Activated CD4-positive, alpha-beta T cell treated with anti-CD3 and anti-CD28 coated beads for 36 hours (primary cell): ENCODE data around the gene P3H2. TPM values are rescaled to one million over a fixed set of nuclear protein-coding genes. Genes with fewer than 3 reads are reported as not detected.
"Not testable (repeated sequence)": the region's sequence is repeated elsewhere in the genome, so short reads cannot be mapped to it uniquely, and the experiment has no call there.

Experiments
- ATAC-seq: fragments of 200-7000 bp; cut with Tn5 transposase; one replicate; pipeline ENCODE4 v1.10.0; 2021; ENCODE audit warnings: mild to moderate bottlenecking, moderate library complexity
- CTCF ChIA-PET: fragments of 350-600 bp; sonication (Branson Sonifier 250); formaldehyde crosslinking; loops from one replicate; lab custom pipeline; 2021; ENCODE audit warnings: antibody characterized with exemption; lab: Charles Lee
- POLR2A ChIA-PET: fragments of 350-600 bp; sonication (Branson Sonifier 250); formaldehyde crosslinking; loops from one replicate; lab custom pipeline; 2021; ENCODE audit warnings: antibody characterized with exemption, inconsistent platforms; lab: Charles Lee
- DNase-seq: peaks from one replicate; pipeline ENCODE4 v3.0.0-alpha.2; 2020
- H3K27ac Mint-ChIP-seq: one replicate; pipeline ENCODE4 v1.8.0; 2021; ENCODE audit warnings: mixed read lengths
- H3K27me3 Mint-ChIP-seq: one replicate; pipeline ENCODE4 v1.8.0; 2021; ENCODE audit warnings: mixed read lengths
- H3K36me3 Mint-ChIP-seq: one replicate; pipeline ENCODE4 v1.8.0; 2021; ENCODE audit warnings: low read depth, mixed read lengths
- H3K4me1 Mint-ChIP-seq: one replicate; pipeline ENCODE4 v1.8.0; 2021; ENCODE audit warnings: mixed read lengths
- H3K4me3 Mint-ChIP-seq: one replicate; pipeline ENCODE4 v1.8.0; 2021; ENCODE audit warnings: mild to moderate bottlenecking, moderate library complexity, mixed read lengths
- H3K9me3 Mint-ChIP-seq: one replicate; pipeline ENCODE4 v1.8.0; 2021; ENCODE audit warnings: low read depth, mixed read lengths
- intact Hi-C, 2 experiments: fragments of 100-400 bp; cut with DNase I in 1 of 2; cut with micrococcal nuclease in 1 of 2; formaldehyde crosslinking; loops; one replicate each; pipeline versions ENCODE4 v1.14.2 to v1.15.1; 2022 to 2024; cut with DNase I, micrococcal nuclease
- total RNA-seq, 2 experiments: library from RNA; stranded (reverse); gene quantifications; one replicate each; pipeline ENCODE4 v1.2.3, GENCODE V29; 2021

Gene P3H2
- total RNA-seq, 2 experiments from 2014 or later = not detected

DNA sequence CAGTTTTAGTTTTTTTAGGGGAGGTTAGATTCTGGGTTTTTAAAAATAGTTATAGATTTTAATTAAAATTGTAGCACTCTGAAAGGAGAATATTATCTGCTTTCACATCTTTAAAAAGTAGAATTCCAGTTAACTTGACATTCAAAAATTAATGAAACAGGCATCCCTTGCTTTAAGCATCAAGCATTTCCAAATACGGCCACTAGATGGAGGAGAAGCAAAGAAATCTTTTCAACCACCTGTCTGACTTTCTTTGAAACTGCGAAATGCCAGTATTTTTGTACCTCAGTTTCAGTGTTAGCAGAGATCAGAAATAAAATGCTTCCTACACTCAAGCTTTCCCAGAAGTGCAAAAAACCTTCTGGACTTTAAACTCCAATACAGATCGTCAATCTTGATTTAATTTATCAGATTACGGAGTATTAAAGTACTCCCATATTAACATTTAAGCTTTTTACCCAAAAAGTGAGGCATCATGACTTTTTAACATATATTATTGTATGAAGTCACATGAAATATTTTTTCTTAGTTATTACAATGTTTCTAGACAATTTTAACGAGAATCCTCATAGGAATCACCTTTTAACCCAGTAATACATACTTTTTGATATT, 153.3 kb downstream of the P3H2 start:
- ChIA-PET CTCF (interaction anchor here (0.5 to 2.6 kb wide), 21 partner anchors 8 to 965 kb away, joined by 3 to 14 read pairs (median 4); partner anchors contain the start of gene CLDN1), POLR2A (no interaction called here)
- peaks cover 2% of the 10 kb centered on the region for H3K4me1 Mint-ChIP-seq
- intact Hi-C loops = loop anchor here (1.0 to 10.0 kb wide), 7 partner anchors 234 to 1083 kb away; partner anchors contain the start of genes CLDN1 (in 1 of the 2) and IL1RAP (in 1 of the 2)
- H3K27ac Mint-ChIP-seq = no peak overlapping the region
- ATAC-seq (no peak), DNase-seq (no peak)
- H3K9me3 Mint-ChIP-seq = no peaks in the 10 kb centered on the region
- no peak overlapping the region for H3K4me3 Mint-ChIP-seq
- no peaks in the 10 kb centered on the region for H3K36me3 Mint-ChIP-seq
- H3K27me3 Mint-ChIP-seq = peaks cover 7% of the 10 kb centered on the region

DNA sequence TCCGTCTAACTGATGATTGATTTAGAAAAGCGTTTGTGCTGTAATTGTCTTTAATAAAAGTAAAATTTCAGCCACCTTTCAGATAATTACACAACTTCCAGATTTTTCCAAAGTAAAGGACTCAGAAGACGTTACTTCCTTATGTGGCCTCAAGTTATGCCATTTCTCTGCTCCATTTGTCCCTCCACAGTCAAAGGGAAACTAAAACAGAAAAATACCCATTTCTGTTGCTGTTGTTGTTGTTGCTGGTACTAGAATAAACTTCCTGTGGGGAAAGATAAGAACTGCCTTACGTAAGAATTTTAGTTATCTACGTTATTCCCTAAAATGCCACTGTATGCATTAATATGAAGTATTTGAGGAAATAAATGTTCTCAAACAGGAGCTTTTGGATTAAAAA, 153.9 kb downstream of the P3H2 start:
- ATAC-seq = no peak

DNA sequence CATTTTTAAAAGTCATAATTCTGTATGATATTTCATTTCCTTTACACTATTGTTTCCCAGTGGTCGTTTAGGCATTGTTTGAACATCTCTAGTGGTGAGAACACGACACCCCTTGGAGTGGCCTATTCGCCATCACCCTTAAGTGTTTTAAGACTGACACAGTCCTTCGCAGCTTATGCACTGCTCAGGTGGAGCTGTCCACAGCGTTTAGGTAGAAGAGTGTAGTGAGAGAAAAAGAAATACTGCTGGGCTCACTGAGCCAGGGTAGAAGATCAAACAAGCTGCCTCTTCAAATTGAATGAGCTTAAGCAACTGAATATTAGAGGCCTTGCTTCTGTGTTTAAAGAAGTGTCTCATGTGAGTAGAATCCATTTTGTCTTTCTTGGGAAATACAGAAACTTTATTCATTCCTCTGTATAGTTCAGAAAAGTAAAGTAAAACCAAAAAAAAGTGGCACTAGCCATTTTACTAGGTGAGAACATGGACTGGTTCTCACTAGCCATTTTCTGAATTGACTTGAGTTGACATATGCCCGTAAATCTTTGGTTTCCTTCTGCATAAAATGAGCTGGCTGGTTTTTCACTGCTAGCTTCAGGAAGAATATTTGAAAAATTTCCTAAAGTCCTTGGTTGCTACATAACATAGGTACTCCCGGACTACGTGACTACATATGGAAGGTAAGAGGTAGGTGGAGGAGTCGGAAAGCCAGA, 155.9 kb downstream of the P3H2 start:
- no peak for DNase-seq
- Mint-ChIP-seq H3K4me1 (peaks cover 11% of the 10 kb centered on the region), H3K27ac (no peak overlapping the region), H3K27me3 (peaks cover 7% of the 10 kb centered on the region), H3K36me3 (no peaks in the 10 kb centered on the region), H3K9me3 (no peaks in the 10 kb centered on the region), H3K4me3 (no peak overlapping the region)
- intact Hi-C loops = loop anchor here (10.0 kb wide), 2 partner anchors 550 to 730 kb away; partner anchors contain the start of gene IL1RAP (in 1 of the 2)
- CTCF ChIA-PET = interaction anchor here (1.0 to 1.1 kb wide), 2 partner anchors 13 to 125 kb away, joined by 3 read pairs; no protein-coding TSS in a partner anchor
- POLR2A ChIA-PET = interaction anchor here (0.7 kb wide), 1 partner anchor 315 kb away, joined by 3 read pairs; no protein-coding TSS in a partner anchor
- no peak for ATAC-seq

More for the DNA sequence above, 153.9 kb downstream of the P3H2 start:
- Mint-ChIP-seq H3K27ac (no peak overlapping the region), H3K36me3 (no peaks in the 10 kb centered on the region), H3K27me3 (peaks cover 7% of the 10 kb centered on the region), H3K9me3 (no peaks in the 10 kb centered on the region), H3K4me3 (no peak overlapping the region), H3K4me1 (peaks cover 2% of the 10 kb centered on the region)
- ChIA-PET POLR2A (no interaction called here), CTCF (interaction anchor here (0.5 to 2.6 kb wide), 18 partner anchors 8 to 964 kb away, joined by 3 to 14 read pairs (median 4); partner anchors contain the start of gene CLDN1)
- DNase-seq = no peak
- intact Hi-C loops = loop anchor here (1.0 to 10.0 kb wide), 7 partner anchors 234 to 1084 kb away; partner anchors contain the start of genes CLDN1 (in 1 of the 2) and IL1RAP (in 1 of the 2)

DNA sequence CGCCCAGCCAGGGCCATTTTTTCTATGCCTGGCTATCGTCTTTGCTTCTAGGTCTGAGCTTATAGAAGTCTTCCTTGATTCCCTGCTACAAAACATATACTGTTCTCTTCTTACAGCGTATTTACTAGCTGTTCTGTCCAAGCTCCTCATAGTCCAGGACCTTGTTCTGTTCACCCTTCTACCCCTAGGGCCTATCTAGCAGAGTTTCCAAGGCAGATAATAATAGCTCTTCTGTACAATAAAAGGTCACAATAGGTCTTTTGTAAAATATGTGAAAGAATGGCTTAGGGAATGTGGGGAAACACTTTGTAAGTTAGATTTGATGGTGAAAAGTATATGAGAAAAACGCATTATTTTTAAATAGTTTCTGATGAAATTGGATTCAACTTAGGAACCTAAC, 158.2 kb downstream of the P3H2 start:
- POLR2A ChIA-PET = no interaction called here
- H3K27me3 Mint-ChIP-seq = peaks cover 9% of the 10 kb centered on the region
- no peak overlapping the region for H3K27ac Mint-ChIP-seq
- H3K4me3 Mint-ChIP-seq = no peak overlapping the region
- intact Hi-C loops = loop anchor here (10.0 kb wide), 2 partner anchors 552 to 732 kb away; partner anchors contain the start of gene IL1RAP (in 1 of the 2)
- DNase-seq (no peak), ATAC-seq (no peak)
- H3K4me1 Mint-ChIP-seq = peaks cover 11% of the 10 kb centered on the region
- no peaks in the 10 kb centered on the region for H3K9me3 Mint-ChIP-seq
- CTCF ChIA-PET = interaction anchor here (0.5 to 3.1 kb wide), 13 partner anchors 8 to 950 kb away, joined by 3 to 24 read pairs (median 4); no protein-coding TSS in a partner anchor
- H3K36me3 Mint-ChIP-seq = no peaks in the 10 kb centered on the region

DNA sequence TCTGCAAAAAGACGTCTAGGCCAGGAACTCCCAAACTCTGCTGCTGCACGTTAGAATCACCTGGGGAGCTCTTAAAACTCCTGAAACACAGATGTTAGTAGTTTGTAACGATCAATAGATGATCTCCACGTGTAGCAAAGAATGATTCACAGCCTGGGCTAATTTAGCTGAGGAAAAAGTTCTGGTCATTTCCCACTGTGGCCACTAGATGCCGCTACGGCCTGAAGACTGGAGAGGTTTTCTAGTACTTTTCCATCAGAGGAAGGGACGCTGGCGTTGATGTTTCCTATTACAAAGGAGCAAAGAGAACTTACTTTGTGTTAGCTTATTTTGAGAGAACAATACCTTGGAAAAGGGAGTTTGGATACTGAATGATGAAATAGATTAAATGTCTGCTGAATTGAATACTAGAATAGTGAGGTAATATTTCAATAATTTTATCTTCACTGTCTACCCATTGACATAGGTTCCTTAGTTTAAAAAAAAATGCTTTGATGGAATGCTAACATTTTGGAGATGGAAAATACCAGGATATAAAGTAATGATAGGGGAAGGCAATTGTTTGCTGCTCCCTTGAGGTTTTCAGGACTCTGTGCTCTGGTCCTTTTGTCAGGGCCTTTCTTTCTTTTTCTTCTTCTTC, 159.1 kb downstream of the P3H2 start:
- no peaks in the 10 kb centered on the region for H3K36me3 Mint-ChIP-seq
- DNase-seq (peak; percentile 85), ATAC-seq (peak; percentile 78)
- H3K4me3 Mint-ChIP-seq = no peak overlapping the region
- H3K4me1 Mint-ChIP-seq = peaks cover 8% of the 10 kb centered on the region
- CTCF ChIA-PET = interaction anchor here (0.5 to 3.1 kb wide), 40 partner anchors 9 to 1089 kb away, joined by 3 to 24 read pairs (median 4); partner anchors contain the start of gene CLDN1
- H3K9me3 Mint-ChIP-seq = no peaks in the 10 kb centered on the region
- peaks cover 7% of the 10 kb centered on the region for H3K27me3 Mint-ChIP-seq
- POLR2A ChIA-PET = interaction anchor here (0.6 to 0.7 kb wide), 2 partner anchors 10 to 118 kb away, joined by 5 to 6 read pairs; no protein-coding TSS in a partner anchor
- intact Hi-C loops = loop anchor here (2.0 to 10.0 kb wide), 4 partner anchors 361 to 735 kb away; partner anchors contain the start of genes CLDN1 (in 1 of the 2) and IL1RAP (in 1 of the 2)
- H3K27ac Mint-ChIP-seq = no peak overlapping the region

DNA sequence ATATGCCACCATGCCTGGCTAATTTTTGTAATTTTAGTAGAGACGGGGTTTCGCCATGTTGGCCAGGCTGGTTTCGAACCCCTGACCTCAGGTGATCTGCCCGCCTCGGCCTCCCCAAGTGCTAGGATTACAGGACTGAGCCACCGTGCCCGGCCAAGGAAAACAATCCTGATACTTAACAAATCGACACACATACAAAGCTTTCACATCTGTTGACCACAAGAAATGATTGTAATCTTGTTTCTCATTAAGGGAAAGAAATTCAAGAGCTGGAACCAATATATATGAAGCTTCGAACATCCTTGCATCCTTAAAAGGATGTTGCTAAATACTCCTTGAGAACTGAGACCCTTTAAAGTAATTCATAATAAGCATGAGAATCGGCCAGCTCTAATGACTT, 159.6 kb downstream of the P3H2 start:
- not testable (repeated sequence) for H3K9me3 Mint-ChIP-seq, H3K27ac Mint-ChIP-seq, H3K27me3 Mint-ChIP-seq, H3K4me1 Mint-ChIP-seq, H3K36me3 Mint-ChIP-seq, DNase-seq, H3K4me3 Mint-ChIP-seq, ATAC-seq
- POLR2A ChIA-PET = interaction anchor here (0.6 to 0.7 kb wide), 2 partner anchors 9 to 119 kb away, joined by 5 to 6 read pairs; no protein-coding TSS in a partner anchor
- intact Hi-C loops = loop anchor here (2.0 to 10.0 kb wide), 4 partner anchors 362 to 736 kb away; partner anchors contain the start of genes CLDN1 (in 1 of the 2) and IL1RAP (in 1 of the 2)
- CTCF ChIA-PET = interaction anchor here (0.6 to 3.1 kb wide), 34 partner anchors 8 to 1091 kb away, joined by 3 to 24 read pairs (median 4); partner anchors contain the start of gene CLDN1

DNA sequence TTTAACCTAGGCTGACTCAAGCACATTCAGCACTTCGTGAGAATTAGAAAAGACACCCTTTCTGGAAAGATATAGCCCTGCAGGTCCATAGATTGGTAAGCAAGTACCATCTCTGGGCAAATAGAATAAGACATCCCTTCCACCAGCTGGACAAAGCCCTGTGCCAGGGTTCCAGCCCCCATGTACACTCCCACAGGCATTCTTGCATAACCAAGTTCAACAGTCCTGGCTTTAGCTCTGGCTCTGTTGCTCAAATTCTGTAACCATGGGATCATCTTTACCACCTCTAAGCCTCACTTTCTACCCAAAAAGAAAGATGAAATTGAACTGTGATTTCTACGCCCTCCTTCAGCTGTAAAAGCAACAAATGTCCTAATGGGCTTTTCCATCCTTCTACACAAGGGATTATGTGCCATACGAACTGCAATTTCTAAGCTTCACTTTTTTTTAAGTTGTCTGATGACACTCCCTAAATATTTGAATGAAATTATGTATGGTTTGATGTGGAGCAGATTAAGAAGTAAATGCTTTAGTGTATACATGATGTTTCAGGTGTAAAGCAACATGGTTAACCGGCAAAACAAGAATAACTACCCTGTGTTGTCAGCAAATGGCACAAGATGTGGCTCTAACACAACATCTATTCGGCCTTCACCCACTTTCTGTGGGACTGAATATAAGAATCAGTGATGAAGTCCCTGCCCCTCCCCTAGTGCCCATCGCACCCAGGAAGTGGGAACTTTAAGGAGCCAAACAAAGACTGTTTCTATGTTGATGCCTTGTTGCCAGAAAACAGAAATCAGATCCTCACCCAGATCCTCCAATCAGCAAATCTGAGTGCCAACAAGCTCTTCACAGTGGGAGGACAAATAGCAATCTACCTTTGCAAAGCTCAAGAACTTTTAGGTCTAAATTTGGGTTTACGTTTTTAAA, 165.7 kb downstream of the P3H2 start:
- no peak overlapping the region for H3K4me3 Mint-ChIP-seq
- H3K9me3 Mint-ChIP-seq = no peaks in the 10 kb centered on the region
- no peak overlapping the region for H3K27ac Mint-ChIP-seq
- H3K27me3 Mint-ChIP-seq = peaks cover 7% of the 10 kb centered on the region
- DNase-seq = no peak
- no peaks in the 10 kb centered on the region for H3K36me3 Mint-ChIP-seq
- ATAC-seq = no peak
- H3K4me1 Mint-ChIP-seq = peaks cover 3% of the 10 kb centered on the region
- CTCF ChIA-PET = interaction anchor here (0.6 to 1.4 kb wide), 8 partner anchors 10 to 1667 kb away, joined by 3 to 4 read pairs (median 3); no protein-coding TSS in a partner anchor
- intact Hi-C loops = loop anchor here in 1 of 2 experiments (5.0 kb wide), 1 partner anchor 613 kb away; no protein-coding TSS in a partner anchor
- POLR2A ChIA-PET = no interaction called here

DNA sequence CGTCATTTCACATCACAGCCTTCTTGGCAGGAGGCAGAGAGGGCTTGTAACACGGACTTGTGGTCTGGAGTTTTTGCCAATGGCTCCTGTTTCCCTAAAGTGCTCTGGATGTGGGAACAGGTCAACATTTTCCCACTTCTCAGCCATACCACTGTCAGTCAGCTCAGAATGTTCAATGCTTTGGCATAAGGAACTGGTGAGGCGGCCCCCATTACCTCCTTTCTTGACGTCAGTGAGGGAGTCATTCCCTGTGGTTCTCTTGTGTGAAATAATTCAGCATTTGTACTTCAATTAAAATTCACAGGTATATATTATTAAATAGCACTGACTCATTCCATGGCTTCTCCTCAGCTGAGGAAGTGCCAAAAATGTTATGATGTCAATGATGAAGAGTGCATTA, 167.1 kb downstream of the P3H2 start:
- ChIA-PET POLR2A (no interaction called here), CTCF (interaction anchor here (0.9 to 1.2 kb wide), 3 partner anchors 8 to 13 kb away, joined by 4 read pairs; no protein-coding TSS in a partner anchor)
- no peak for ATAC-seq
- H3K9me3 Mint-ChIP-seq = no peaks in the 10 kb centered on the region
- no peaks in the 10 kb centered on the region for H3K36me3 Mint-ChIP-seq
- peaks cover 3% of the 10 kb centered on the region for H3K27me3 Mint-ChIP-seq
- intact Hi-C loops = loop anchor here in 1 of 2 experiments (5.0 kb wide), 1 partner anchor 611 kb away; no protein-coding TSS in a partner anchor
- H3K27ac Mint-ChIP-seq = no peak overlapping the region
- peaks cover 4% of the 10 kb centered on the region for H3K4me1 Mint-ChIP-seq
- no peak for DNase-seq
- H3K4me3 Mint-ChIP-seq = no peak overlapping the region

DNA sequence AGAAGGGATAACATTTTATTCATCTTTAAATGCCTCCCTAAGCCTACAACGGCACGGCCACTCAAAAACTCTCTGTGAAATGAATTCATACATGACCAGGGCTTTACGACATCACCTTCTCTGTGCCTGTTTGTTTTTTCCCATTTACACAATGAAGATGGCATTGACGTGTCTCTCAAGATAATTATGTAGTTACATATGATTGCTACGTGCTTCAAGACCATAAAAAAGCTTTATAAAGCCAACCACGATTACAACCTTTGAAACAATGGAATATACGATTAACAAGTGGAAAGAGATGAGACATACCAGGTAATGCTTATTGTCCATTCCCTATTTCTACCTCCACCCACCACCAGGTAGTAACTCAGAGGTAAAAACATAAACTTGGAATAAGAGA, 168.4 kb downstream of the P3H2 start:
- Mint-ChIP-seq H3K4me1 (peaks cover 14% of the 10 kb centered on the region), H3K36me3 (no peaks in the 10 kb centered on the region), H3K27ac (no peak overlapping the region), H3K9me3 (no peaks in the 10 kb centered on the region), H3K4me3 (no peak overlapping the region), H3K27me3 (no peaks in the 10 kb centered on the region)
- ATAC-seq (no peak), DNase-seq (no peak)
- ChIA-PET CTCF (interaction anchor here (0.9 kb wide), 1 partner anchor 11 kb away, joined by 4 read pairs; no protein-coding TSS in a partner anchor), POLR2A (no interaction called here)
- intact Hi-C loops = loop anchor here in 1 of 2 experiments (5.0 kb wide), 1 partner anchor 610 kb away; no protein-coding TSS in a partner anchor
